HEK293 (cell line): ENCODE results near the gene ODAD4.
A peak's percentile ranks its signal among the peaks of the same experiment; 100 is the strongest.

Source experiments
- CTCF ChIA-PET: fragments of 350-600 bp; formaldehyde crosslinking; extraction: SDS; loops from one replicate; lab custom pipeline; 2021; ENCODE audit warnings: antibody characterized with exemption; lab: Yijun Ruan, JAX
- POLR2A ChIA-PET: fragments of 300-600 bp; formaldehyde crosslinking; extraction: SDS; loops from one replicate; lab custom pipeline; 2020; ENCODE audit warnings: antibody characterized with exemption, inconsistent platforms; lab: Yijun Ruan, JAX
- H3K27ac ChIP-seq: fragments of 200-500 bp; sonication (Bioruptor generic); 2 replicates; pipeline ENCODE4 v1.5.1; 2014; ENCODE audit warnings: low read depth, low read length, control low read depth, inconsistent platforms; ENCODE audit errors: extremely low read depth
- H3K36me3 ChIP-seq, 2 experiments: fragments of 200-500 bp in 1 of 2; sonication (Bioruptor generic) in 1 of 2; 1 replicate in 1 of 2; 2 replicates in 1 of 2; pipeline ENCODE4 v1.5.1; 2014 to 2017; ENCODE audit warnings: inconsistent platforms in 2 of 2, low read length in 2 of 2; ENCODE audit not compliant: control insufficient read depth in 2 of 2, insufficient read depth in 1 of 2
- H3K4me1 ChIP-seq: fragments of 200-500 bp; sonication (Bioruptor generic); 2 replicates; pipeline ENCODE4 v1.5.1; 2014; ENCODE audit warnings: mild to moderate bottlenecking, low read length, inconsistent platforms; ENCODE audit not compliant: control insufficient read depth, insufficient read depth
- H3K4me3 ChIP-seq: 2 replicates; pipeline ENCODE4 v1.5.1; 2011; ENCODE audit warnings: low read depth, mild to moderate bottlenecking, control low read depth, low read length, moderate library complexity
- H3K9me3 ChIP-seq: fragments of 200-500 bp; sonication (Bioruptor generic); 2 replicates; pipeline ENCODE4 v1.5.1; 2014; ENCODE audit warnings: low read depth, low read length, inconsistent platforms; ENCODE audit not compliant: control insufficient read depth, insufficient read depth
- FEZF1 ChIP-seq: fragments of 450-650 bp; formaldehyde crosslinking; IDR thresholded peaks from 2 replicates; pipeline ENCODE4 v1.5.1; 2016; ENCODE audit warnings: missing biosample characterization, missing genetic modification characterization
- KLF10 ChIP-seq: fragments of 450-650 bp; IDR thresholded peaks from 2 replicates; pipeline ENCODE4 v1.5.1; 2018; ENCODE audit warnings: missing biosample characterization, mild to moderate bottlenecking, missing genetic modification characterization
- KLF8 ChIP-seq: fragments of 450-650 bp; formaldehyde crosslinking; IDR thresholded peaks from 2 replicates; pipeline ENCODE4 v1.5.1; 2016; ENCODE audit warnings: missing biosample characterization, missing genetic modification characterization
- SCRT1 ChIP-seq: fragments of 450-650 bp; formaldehyde crosslinking; IDR thresholded peaks from 2 replicates; pipeline ENCODE4 v1.5.1; 2016; ENCODE audit warnings: missing biosample characterization, missing genetic modification characterization, borderline replicate concordance
- SCRT2 ChIP-seq: fragments of 450-650 bp; formaldehyde crosslinking; IDR thresholded peaks from 2 replicates; pipeline ENCODE4 v1.5.1; 2016; ENCODE audit warnings: missing biosample characterization, missing genetic modification characterization
- WT1 ChIP-seq: fragments of 450-650 bp; formaldehyde crosslinking; IDR thresholded peaks from 2 replicates; pipeline ENCODE4 v1.5.1; 2016; ENCODE audit warnings: missing biosample characterization, missing genetic modification characterization
- ZBTB17 ChIP-seq: fragments of 450-650 bp; formaldehyde crosslinking; IDR thresholded peaks from 2 replicates; pipeline ENCODE4 v1.5.1; 2016; ENCODE audit warnings: missing biosample characterization, missing genetic modification characterization
- ZBTB20 ChIP-seq: fragments of 450-650 bp; formaldehyde crosslinking; IDR thresholded peaks from 2 replicates; pipeline ENCODE4 v1.5.1; 2016; ENCODE audit warnings: missing biosample characterization, missing genetic modification characterization
- ZBTB7A ChIP-seq: fragments of 450-650 bp; formaldehyde crosslinking; IDR thresholded peaks from 2 replicates; pipeline ENCODE4 v1.5.1; 2016; ENCODE audit warnings: low read depth, missing biosample characterization, missing genetic modification characterization
- ZFHX2 ChIP-seq: fragments of 450-650 bp; formaldehyde crosslinking; conservative IDR thresholded peaks from 2 replicates; pipeline ENCODE4 v1.5.1; 2016; ENCODE audit warnings: missing biosample characterization, missing genetic modification characterization
- ZFP3 ChIP-seq: fragments of 450-650 bp; formaldehyde crosslinking; IDR thresholded peaks from 2 replicates; pipeline ENCODE4 v1.5.1; 2016; ENCODE audit warnings: low read depth, missing biosample characterization, missing genetic modification characterization
- ZIC2 ChIP-seq: fragments of 450-650 bp; formaldehyde crosslinking; IDR thresholded peaks from 2 replicates; pipeline ENCODE4 v1.5.1; 2016; ENCODE audit warnings: missing biosample characterization, missing genetic modification characterization
- ZNF175 ChIP-seq: fragments of 450-650 bp; formaldehyde crosslinking; IDR thresholded peaks from 2 replicates; pipeline ENCODE4 v1.5.1; 2016; ENCODE audit warnings: missing biosample characterization, missing genetic modification characterization
- ZNF221 ChIP-seq: fragments of 450-650 bp; formaldehyde crosslinking; IDR thresholded peaks from 2 replicates; pipeline ENCODE4 v1.5.1; 2017; ENCODE audit warnings: missing biosample characterization, missing genetic modification characterization, borderline replicate concordance
- ZNF366 ChIP-seq: fragments of 450-650 bp; formaldehyde crosslinking; conservative IDR thresholded peaks from 2 replicates; pipeline ENCODE4 v1.5.1; 2016; ENCODE audit warnings: missing biosample characterization, missing genetic modification characterization
- ZNF48 ChIP-seq: fragments of 450-650 bp; formaldehyde crosslinking; IDR thresholded peaks from 2 replicates; pipeline ENCODE4 v1.5.1; 2016; ENCODE audit warnings: missing biosample characterization, missing genetic modification characterization
- ZNF548 ChIP-seq: fragments of 450-650 bp; formaldehyde crosslinking; IDR thresholded peaks from 2 replicates; pipeline ENCODE4 v1.5.1; 2016; ENCODE audit warnings: missing biosample characterization, missing genetic modification characterization
- ZNF621 ChIP-seq: fragments of 450-650 bp; formaldehyde crosslinking; IDR thresholded peaks from 2 replicates; pipeline ENCODE4 v1.5.1; 2017; ENCODE audit warnings: missing biosample characterization, missing genetic modification characterization
- ZNF624 ChIP-seq: fragments of 450-650 bp; formaldehyde crosslinking; IDR thresholded peaks from 2 replicates; pipeline ENCODE4 v1.5.1; 2017; ENCODE audit warnings: missing biosample characterization, missing genetic modification characterization
- ZNF629 ChIP-seq: fragments of 450-650 bp; formaldehyde crosslinking; IDR thresholded peaks from 2 replicates; pipeline ENCODE4 v1.5.1; 2017; ENCODE audit warnings: missing biosample characterization, missing genetic modification characterization
- ZNF843 ChIP-seq: fragments of 450-650 bp; formaldehyde crosslinking; IDR thresholded peaks from 2 replicates; pipeline ENCODE4 v1.5.1; 2016; ENCODE audit warnings: missing biosample characterization, missing genetic modification characterization
- TF ChIP-seq, protein P1 (sequence below): fragments of 450-650 bp; formaldehyde crosslinking; IDR thresholded peaks from 2 replicates; pipeline ENCODE4 v1.5.1; 2017; ENCODE audit warnings: missing biosample characterization, missing genetic modification characterization
- TF ChIP-seq, protein P2 (sequence below): fragments of 450-650 bp; formaldehyde crosslinking; IDR thresholded peaks from 2 replicates; pipeline ENCODE4 v1.5.1; 2016; ENCODE audit warnings: missing biosample characterization, missing genetic modification characterization

Gene ODAD4

GRCh38 chr17:41905172-41905571, 25.2 kb upstream of the ODAD4 start (continued):
- TF ChIP-seq, protein P1, sequence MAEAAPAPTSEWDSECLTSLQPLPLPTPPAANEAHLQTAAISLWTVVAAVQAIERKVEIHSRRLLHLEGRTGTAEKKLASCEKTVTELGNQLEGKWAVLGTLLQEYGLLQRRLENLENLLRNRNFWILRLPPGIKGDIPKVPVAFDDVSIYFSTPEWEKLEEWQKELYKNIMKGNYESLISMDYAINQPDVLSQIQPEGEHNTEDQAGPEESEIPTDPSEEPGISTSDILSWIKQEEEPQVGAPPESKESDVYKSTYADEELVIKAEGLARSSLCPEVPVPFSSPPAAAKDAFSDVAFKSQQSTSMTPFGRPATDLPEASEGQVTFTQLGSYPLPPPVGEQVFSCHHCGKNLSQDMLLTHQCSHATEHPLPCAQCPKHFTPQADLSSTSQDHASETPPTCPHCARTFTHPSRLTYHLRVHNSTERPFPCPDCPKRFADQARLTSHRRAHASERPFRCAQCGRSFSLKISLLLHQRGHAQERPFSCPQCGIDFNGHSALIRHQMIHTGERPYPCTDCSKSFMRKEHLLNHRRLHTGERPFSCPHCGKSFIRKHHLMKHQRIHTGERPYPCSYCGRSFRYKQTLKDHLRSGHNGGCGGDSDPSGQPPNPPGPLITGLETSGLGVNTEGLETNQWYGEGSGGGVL (tag by site-specific recombination), result no peak
- TF ChIP-seq ZBTB7A (no peak), ZNF843 (no peak), ZNF548 (tag by site-specific recombination) (no peak), ZNF629 (tag by site-specific recombination) (no peak), ZNF621 (tag by site-specific recombination) (no peak), ZNF175 (tag by site-specific recombination) (no peak), ZNF624 (tag by site-specific recombination) (no peak), KLF10 (tag by site-specific recombination) (no peak), ZNF221 (no peak), ZFP3 (tag by site-specific recombination) (no peak), KLF8 (tag by site-specific recombination) (no peak)

- TF ChIP-seq ZBTB20 (tag by site-specific recombination) (no peak), ZNF629 (tag by site-specific recombination) (peak; percentile 53; the same call in 1 of the 2 replicates), ZIC2 (tag by site-specific recombination) (0 out of 2 replicates have a peak, but pooled peaks have one; percentile 16), SCRT1 (tag by site-specific recombination) (peak; percentile 74), SCRT2 (tag by site-specific recombination) (peak; percentile 88), ZFHX2 (tag by site-specific recombination) (no peak), ZBTB17 (tag by site-specific recombination) (peak; percentile 56)
- TF ChIP-seq, protein P2, sequence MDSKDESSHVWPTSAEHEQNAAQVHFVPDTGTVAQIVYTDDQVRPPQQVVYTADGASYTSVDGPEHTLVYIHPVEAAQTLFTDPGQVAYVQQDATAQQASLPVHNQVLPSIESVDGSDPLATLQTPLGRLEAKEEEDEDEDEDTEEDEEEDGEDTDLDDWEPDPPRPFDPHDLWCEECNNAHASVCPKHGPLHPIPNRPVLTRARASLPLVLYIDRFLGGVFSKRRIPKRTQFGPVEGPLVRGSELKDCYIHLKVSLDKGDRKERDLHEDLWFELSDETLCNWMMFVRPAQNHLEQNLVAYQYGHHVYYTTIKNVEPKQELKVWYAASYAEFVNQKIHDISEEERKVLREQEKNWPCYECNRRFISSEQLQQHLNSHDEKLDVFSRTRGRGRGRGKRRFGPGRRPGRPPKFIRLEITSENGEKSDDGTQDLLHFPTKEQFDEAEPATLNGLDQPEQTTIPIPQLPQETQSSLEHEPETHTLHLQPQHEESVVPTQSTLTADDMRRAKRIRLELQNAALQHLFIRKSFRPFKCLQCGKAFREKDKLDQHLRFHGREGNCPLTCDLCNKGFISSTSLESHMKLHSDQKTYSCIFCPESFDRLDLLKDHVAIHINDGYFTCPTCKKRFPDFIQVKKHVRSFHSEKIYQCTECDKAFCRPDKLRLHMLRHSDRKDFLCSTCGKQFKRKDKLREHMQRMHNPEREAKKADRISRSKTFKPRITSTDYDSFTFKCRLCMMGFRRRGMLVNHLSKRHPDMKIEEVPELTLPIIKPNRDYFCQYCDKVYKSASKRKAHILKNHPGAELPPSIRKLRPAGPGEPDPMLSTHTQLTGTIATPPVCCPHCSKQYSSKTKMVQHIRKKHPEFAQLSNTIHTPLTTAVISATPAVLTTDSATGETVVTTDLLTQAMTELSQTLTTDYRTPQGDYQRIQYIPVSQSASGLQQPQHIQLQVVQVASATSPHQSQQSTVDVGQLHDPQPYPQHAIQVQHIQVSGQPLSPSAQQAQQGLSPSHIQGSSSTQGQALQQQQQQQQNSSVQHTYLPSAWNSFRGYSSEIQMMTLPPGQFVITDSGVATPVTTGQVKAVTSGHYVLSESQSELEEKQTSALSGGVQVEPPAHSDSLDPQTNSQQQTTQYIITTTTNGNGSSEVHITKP (tag by site-specific recombination), result 0 out of 2 replicates have a peak, but pooled peaks have one; percentile 17
- TF ChIP-seq, all 188 proteins: peak for 6
- Histone ChIP-seq H3K36me3 (peaks cover 64 to 97% of the 10 kb centered on the region in 2 experiments), H3K9me3 (no peaks in the 10 kb centered on the region), H3K4me3 (no peak overlapping the region), H3K27ac (no peak overlapping the region), H3K4me1 (no peaks in the 10 kb centered on the region)
- CTCF ChIA-PET, result no interaction called here
- POLR2A ChIA-PET, result interaction anchor here (4.6 kb wide), 1 partner anchor 12 kb away, joined by 26 read pairs; the partner anchor contains the start of gene ACLY
Measured at GRCh38 chr17:41906465-41907184, 23.8 kb upstream of the ODAD4 start.

GRCh38 chr17:41907185-41907556, 23.2 kb upstream of the ODAD4 start:
- TF ChIP-seq WT1 (peak; percentile 54), ZNF366 (no peak), FEZF1 (tag by site-specific recombination) (peak; percentile 65), ZNF48 (tag by site-specific recombination) (no peak)
- TF ChIP-seq, protein P1 (tag by site-specific recombination), result 0 out of 2 replicates have a peak, but pooled peaks have one; percentile 13
- peaks cover 63 to 97% of the 10 kb centered on the region in 2 experiments for H3K36me3 ChIP-seq
- no peaks in the 10 kb centered on the region for H3K4me1 ChIP-seq
- ChIA-PET CTCF (interaction anchor here (0.6 kb wide), 1 partner anchor 53 kb away, joined by 4 read pairs; no protein-coding TSS in a partner anchor), POLR2A (interaction anchor here (0.6 to 4.6 kb wide), 2 partner anchors 11 to 212 kb away, joined by 4 to 26 read pairs; partner anchors contain the start of gene ACLY)
- H3K9me3 ChIP-seq, result no peaks in the 10 kb centered on the region
- no peak overlapping the region for H3K4me3 ChIP-seq
- no peak overlapping the region for H3K27ac ChIP-seq
